ENCODE data around the gene NETO1. TPM values are rescaled to one million over a fixed set of nuclear protein-coding genes. Genes with fewer than 3 reads are reported as not detected.

Gene NETO1
- total and polyA plus RNA-seq, 2 of the 13 experiments (the other 11 are each of a cell fraction or from before 2014, with no cell fraction given): not detected

- Histone ChIP-seq H3K4me2 (ENCODE audit: low read depth, low read length) (no peak overlapping the region), H3K9ac (ENCODE audit: insufficient read depth, low read depth, low read length) (no peak overlapping the region), H3K27me3 (ENCODE audit: control insufficient read depth in 1 of 2, insufficient read depth in 2 of 2, low read length in 2 of 2) (no peaks in the 10 kb centered on the region), H3K27ac (ENCODE audit: extremely low read length, insufficient read depth, low read length) (no peak overlapping the region), H3K79me2 (ENCODE audit: insufficient read depth, low read length) (no peaks in the 10 kb centered on the region), H3K36me3 (replicated peaks in 1 of 2; ENCODE audit: control insufficient read depth in 1 of 2, insufficient read depth in 2 of 2, low read length in 2 of 2) (no peaks in the 10 kb centered on the region), H4K20me1 (ENCODE audit: insufficient read depth, low read length) (no peaks in the 10 kb centered on the region), H2AFZ (ENCODE audit: low read length) (no peak overlapping the region), H3K4me3 (replicated peaks in 1 of 3; ENCODE audit: insufficient read depth in 1 of 3, low read depth in 2 of 3, low read length in 3 of 3) (no peak overlapping the region), H3K9me3 (ENCODE audit: low read length) (no peaks in the 10 kb centered on the region), H3K4me1 (ENCODE audit: insufficient read depth, low read length) (no peaks in the 10 kb centered on the region)
- FAIRE-seq (no peak), DNase-seq (ENCODE audit: low spot score) (no peak), ATAC-seq (no peak)
- no TSS peak for BruUV-seq (replicated peaks)
- CTCF ChIA-PET (ENCODE audit: low intra/inter-chr PET ratio, low total read pairs): no interaction called here
- in situ Hi-C loops (cut with HindIII; ENCODE audit: extremely low pct_ligation_motif_present, low pct_unique_long_range_greater_than_20kb): no loop called here
- intact Hi-C loops (cut with micrococcal nuclease; ENCODE audit: unreplicated experiment): no loop called here
- POLR2A ChIA-PET: no interaction called here
- TF ChIP-seq FOXO1 (CRISPR knock-in tag; IDR thresholded peaks at IDR 0.05) (no peak), TBX3 (IDR thresholded peaks at IDR 0.05; ENCODE audit: borderline replicate concordance) (no peak), PBX3 (CRISPR knock-in tag; IDR thresholded peaks at IDR 0.05; ENCODE audit: borderline replicate concordance) (no peak), ZC3H4 (CRISPR knock-in tag; IDR thresholded peaks at IDR 0.05; ENCODE audit: borderline replicate concordance) (no peak), KDM5A (IDR thresholded peaks at IDR 0.05; ENCODE audit: borderline replicate concordance, low read length) (no peak), FUBP1 (CRISPR knock-in tag; IDR thresholded peaks at IDR 0.05; ENCODE audit: borderline replicate concordance) (no peak)
- WGBS (ENCODE audit: low lambda C conversion rate): 5% methylated on average over 1 of the region's 1 CpG
Measured at GRCh38 chr18:72847771-72848170, 20.0 kb downstream of the NETO1 start.

Measured in HepG2 (cell line).